D721Med (cell line): Measurements from ENCODE around the gene CHD2.
A peak's percentile ranks its signal among the peaks of the same experiment; 100 is the strongest.

ENCODE experiments used
- DNase-seq: peaks from one replicate; pipeline ENCODE4 v3.0.0; 2011; ENCODE audit warnings: low spot score; ENCODE audit not compliant: insufficient read length
- FAIRE-seq: peaks from 2 replicates; lab custom pipeline; 2011; peaks lifted over from hg19 to GRCh38; lab: Jason Lieb, UNC
- TF ChIP-seq, protein P1 (sequence below): IDR thresholded peaks from 2 replicates; pipeline ENCODE4 v1.5.1; 2012; ENCODE audit warnings: mild to moderate bottlenecking, control low read depth; ENCODE audit not compliant: insufficient read depth; ENCODE audit errors: missing control alignments

Gene CHD2

DNA sequence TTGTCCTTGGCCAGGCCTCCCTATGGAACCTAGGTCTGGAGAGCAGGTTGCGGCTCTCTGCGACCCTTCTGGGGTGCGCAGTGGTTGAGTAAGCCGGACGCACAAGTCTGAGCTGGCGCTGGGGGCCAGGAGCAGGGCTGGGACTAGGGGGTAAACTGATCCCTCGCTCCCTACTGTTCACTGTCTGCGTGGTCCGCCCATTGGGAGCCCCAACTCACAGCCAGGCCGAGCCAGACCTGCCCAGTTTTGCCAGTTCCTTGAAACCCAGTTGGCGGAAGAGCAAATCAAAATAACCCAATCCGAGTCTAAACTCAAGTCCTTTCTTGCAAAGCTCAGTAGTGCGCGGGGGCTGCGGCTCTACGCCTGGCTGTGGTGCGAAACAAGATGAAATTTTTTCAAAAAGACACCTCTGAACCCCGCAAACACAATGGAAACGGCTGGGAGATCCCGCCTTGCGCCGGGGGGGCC is 171.4 kb downstream of the CHD2 start:
- DNase-seq, result no peak
- TF ChIP-seq, protein P1, sequence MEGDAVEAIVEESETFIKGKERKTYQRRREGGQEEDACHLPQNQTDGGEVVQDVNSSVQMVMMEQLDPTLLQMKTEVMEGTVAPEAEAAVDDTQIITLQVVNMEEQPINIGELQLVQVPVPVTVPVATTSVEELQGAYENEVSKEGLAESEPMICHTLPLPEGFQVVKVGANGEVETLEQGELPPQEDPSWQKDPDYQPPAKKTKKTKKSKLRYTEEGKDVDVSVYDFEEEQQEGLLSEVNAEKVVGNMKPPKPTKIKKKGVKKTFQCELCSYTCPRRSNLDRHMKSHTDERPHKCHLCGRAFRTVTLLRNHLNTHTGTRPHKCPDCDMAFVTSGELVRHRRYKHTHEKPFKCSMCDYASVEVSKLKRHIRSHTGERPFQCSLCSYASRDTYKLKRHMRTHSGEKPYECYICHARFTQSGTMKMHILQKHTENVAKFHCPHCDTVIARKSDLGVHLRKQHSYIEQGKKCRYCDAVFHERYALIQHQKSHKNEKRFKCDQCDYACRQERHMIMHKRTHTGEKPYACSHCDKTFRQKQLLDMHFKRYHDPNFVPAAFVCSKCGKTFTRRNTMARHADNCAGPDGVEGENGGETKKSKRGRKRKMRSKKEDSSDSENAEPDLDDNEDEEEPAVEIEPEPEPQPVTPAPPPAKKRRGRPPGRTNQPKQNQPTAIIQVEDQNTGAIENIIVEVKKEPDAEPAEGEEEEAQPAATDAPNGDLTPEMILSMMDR, result no peak
- no peak for FAIRE-seq

GRCh38 chr15:93072011-93072410 is 171.9 kb downstream of the CHD2 start:
- DNase-seq (no peak), FAIRE-seq (no peak)
- TF ChIP-seq, protein P1, result no peak

GRCh38 chr15:93072411-93073394 is 172.6 kb downstream of the CHD2 start:
- TF ChIP-seq, protein P1, result no peak
- DNase-seq (peak; percentile 58), FAIRE-seq (no peak)

- TF ChIP-seq, protein P1, result no peak
- DNase-seq, result no peak
- no peak for FAIRE-seq
These were observed 173.4 kb downstream of the CHD2 start for GRCh38 chr15:93073465-93073952.

DNA sequence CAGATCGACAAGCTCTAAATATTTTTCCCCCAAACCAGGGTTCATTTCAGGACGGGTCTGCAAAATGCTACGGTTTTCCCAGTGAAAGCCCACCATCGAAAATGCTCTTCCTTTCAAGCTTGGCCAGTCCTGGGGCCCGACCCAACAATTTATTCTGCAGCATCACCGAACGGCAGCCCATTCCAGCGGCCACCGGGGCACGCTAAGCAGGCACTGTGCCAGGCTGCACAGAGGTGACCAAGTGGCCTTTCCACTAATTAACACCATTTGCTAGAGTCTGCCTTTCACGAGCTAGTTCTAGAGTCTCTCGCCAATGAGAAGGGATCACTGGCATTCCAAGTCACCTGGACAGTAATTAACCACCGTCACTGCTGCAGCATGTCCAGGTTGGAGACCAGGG is 174.5 kb downstream of the CHD2 start:
- TF ChIP-seq, protein P1, result no peak
- DNase-seq (no peak), FAIRE-seq (no peak)

GRCh38 chr15:93076217-93076616 is 176.1 kb downstream of the CHD2 start:
- no peak for DNase-seq
- TF ChIP-seq, protein P1, result no peak
- FAIRE-seq, result no peak
